GM12878 (cell line): Measurements from ENCODE around the gene ACSF3.

Experiments used
- HDAC6 ChIP-seq: fragments of 200-600 bp; sonication (generic); IDR thresholded peaks from one replicate; pipeline ENCODE4 v1.8.0; 2017; ENCODE audit warnings: antibody characterized with exemption; ENCODE audit not compliant: unreplicated experiment
- MEF2A ChIP-seq: IDR thresholded peaks from 2 replicates; pipeline ENCODE4 v1.6.1; 2011; ENCODE audit warnings: low read depth, mild to moderate bottlenecking, low read length, moderate library complexity; ENCODE audit not compliant: insufficient read depth
- TF ChIP-seq, protein P1 (sequence below), 3 experiments: IDR thresholded peaks in 2 of 3; conservative IDR thresholded peaks in 1 of 3; 2 replicates each; pipeline ENCODE4 v1.5.1; 2011; ENCODE audit warnings: low read depth in 3 of 3, low read length in 3 of 3, mild to moderate bottlenecking in 3 of 3, control low read depth in 2 of 3, moderate library complexity in 2 of 3, inconsistent platforms in 1 of 3, mixed read lengths in 1 of 3; ENCODE audit not compliant: control insufficient read depth in 2 of 3, insufficient read depth in 1 of 3; ENCODE audit errors: extremely low read depth in 1 of 3
- TF ChIP-seq, protein P2 (sequence below): fragments of 450-650 bp; IDR thresholded peaks from 2 replicates; pipeline ENCODE4 v1.6.1; 2017; ENCODE audit warnings: mild to moderate bottlenecking

- TF ChIP-seq, protein P1, sequence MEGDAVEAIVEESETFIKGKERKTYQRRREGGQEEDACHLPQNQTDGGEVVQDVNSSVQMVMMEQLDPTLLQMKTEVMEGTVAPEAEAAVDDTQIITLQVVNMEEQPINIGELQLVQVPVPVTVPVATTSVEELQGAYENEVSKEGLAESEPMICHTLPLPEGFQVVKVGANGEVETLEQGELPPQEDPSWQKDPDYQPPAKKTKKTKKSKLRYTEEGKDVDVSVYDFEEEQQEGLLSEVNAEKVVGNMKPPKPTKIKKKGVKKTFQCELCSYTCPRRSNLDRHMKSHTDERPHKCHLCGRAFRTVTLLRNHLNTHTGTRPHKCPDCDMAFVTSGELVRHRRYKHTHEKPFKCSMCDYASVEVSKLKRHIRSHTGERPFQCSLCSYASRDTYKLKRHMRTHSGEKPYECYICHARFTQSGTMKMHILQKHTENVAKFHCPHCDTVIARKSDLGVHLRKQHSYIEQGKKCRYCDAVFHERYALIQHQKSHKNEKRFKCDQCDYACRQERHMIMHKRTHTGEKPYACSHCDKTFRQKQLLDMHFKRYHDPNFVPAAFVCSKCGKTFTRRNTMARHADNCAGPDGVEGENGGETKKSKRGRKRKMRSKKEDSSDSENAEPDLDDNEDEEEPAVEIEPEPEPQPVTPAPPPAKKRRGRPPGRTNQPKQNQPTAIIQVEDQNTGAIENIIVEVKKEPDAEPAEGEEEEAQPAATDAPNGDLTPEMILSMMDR (IDR thresholded peaks at IDR 0.05 in 2 of 3, conservative IDR thresholded peaks at IDR 0.05 in 1 of 3; ENCODE audit: control insufficient read depth in 2 of 3, extremely low read depth in 1 of 3, insufficient read depth in 1 of 3, low read depth in 3 of 3, low read length in 3 of 3), result no peak
- TF ChIP-seq, protein P2, sequence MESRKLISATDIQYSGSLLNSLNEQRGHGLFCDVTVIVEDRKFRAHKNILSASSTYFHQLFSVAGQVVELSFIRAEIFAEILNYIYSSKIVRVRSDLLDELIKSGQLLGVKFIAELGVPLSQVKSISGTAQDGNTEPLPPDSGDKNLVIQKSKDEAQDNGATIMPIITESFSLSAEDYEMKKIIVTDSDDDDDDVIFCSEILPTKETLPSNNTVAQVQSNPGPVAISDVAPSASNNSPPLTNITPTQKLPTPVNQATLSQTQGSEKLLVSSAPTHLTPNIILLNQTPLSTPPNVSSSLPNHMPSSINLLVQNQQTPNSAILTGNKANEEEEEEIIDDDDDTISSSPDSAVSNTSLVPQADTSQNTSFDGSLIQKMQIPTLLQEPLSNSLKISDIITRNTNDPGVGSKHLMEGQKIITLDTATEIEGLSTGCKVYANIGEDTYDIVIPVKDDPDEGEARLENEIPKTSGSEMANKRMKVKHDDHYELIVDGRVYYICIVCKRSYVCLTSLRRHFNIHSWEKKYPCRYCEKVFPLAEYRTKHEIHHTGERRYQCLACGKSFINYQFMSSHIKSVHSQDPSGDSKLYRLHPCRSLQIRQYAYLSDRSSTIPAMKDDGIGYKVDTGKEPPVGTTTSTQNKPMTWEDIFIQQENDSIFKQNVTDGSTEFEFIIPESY, result no peak
- TF ChIP-seq HDAC6, result no peak
- TF ChIP-seq MEF2A, result no peak
These were observed 46.1 kb upstream of the ACSF3 start for GRCh38 chr16:89047331-89048089.
